GM12872 (cell line): Measurements from ENCODE around the gene TRAF4.
A peak's percentile ranks its signal among the peaks of the same experiment; 100 is the strongest.

Source experiments
- TF ChIP-seq, protein P1 (sequence below): IDR thresholded peaks from 3 replicates; pipeline ENCODE4 v1.5.1; 2011; ENCODE audit warnings: low read depth, mild to moderate bottlenecking, low read length, moderate library complexity; ENCODE audit not compliant: insufficient read depth

Gene TRAF4

DNA sequence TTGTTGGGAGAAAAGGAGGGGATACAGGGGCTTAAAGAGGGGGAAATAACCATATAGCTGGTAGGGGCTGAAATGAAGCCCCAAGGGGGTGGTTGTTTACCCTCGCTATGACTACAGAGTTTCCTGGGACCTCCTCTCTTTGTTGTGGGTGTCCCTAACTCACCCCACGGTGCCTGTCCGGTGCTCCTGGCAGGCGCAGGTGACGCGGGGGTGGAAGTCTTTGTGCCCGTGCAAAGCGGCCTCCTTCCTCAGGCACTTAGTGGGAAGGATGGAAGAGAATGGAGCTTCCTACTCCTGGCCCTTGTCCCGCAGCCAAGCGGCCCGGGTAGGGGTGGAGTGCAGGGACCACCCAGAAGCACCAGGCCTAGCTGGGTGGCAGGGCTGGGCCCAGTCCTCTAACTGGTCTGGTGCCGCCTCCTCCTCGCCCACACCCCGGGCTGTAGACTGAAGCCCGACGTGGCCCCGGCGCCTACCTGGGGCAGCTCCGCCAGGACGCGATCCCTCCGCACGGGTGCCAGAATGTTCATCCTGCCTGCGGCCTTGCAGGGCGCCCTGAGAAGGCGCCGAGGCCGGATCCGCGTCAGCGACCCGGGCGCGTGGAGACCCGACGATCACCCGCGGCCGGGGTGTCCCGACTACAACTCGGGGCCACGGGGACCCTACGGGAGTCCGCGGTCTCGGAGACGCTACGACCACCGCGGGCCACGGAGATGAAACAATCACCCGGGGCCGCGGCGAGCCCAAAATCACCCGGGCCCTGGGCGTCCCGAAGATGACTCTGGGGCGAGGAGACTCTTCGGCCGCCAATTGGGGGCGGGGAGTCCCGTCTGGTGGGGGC, 26.9 kb upstream of the TRAF4 start:
- TF ChIP-seq, protein P1, sequence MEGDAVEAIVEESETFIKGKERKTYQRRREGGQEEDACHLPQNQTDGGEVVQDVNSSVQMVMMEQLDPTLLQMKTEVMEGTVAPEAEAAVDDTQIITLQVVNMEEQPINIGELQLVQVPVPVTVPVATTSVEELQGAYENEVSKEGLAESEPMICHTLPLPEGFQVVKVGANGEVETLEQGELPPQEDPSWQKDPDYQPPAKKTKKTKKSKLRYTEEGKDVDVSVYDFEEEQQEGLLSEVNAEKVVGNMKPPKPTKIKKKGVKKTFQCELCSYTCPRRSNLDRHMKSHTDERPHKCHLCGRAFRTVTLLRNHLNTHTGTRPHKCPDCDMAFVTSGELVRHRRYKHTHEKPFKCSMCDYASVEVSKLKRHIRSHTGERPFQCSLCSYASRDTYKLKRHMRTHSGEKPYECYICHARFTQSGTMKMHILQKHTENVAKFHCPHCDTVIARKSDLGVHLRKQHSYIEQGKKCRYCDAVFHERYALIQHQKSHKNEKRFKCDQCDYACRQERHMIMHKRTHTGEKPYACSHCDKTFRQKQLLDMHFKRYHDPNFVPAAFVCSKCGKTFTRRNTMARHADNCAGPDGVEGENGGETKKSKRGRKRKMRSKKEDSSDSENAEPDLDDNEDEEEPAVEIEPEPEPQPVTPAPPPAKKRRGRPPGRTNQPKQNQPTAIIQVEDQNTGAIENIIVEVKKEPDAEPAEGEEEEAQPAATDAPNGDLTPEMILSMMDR: no peak

DNA sequence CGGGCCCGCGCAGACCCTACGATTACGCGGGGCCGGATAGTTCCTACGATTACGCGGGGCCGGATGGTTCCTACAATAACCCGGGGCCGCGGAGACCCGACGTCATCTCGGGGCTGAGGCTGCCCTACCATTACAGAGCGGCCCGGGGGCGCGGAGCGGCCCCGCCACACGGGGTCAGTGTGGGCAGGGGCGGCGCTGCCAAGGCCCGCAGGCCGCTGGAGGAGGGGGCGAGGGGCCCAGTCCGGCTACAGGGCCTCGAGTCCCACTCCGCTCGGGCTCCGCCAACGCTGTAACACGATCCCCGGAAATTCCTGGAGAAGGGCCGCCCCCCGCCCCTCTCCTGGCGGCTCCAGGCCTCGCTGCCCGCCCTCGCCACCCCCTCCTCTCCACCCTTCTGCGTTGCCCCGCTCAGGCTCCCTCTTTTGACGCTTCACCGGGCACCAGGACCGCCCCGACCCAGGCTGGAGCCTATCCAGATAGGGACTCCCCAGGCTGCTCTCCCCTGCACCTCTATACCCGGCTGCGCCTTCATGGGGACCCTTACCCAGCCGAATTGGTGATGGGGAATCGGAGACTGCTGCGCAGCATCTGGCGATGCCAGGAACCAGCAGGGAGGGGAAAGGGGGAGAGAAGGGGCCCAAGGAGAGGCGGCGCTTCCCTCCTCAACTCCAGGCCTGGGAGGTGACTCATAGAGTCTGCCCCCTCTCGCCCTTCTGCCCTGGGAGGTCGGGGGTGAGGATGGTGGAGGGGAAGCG, 26.1 kb upstream of the TRAF4 start, which contains the start of gene RAB34:
Gene RAB34, minus strand, starts transcription at position 291 of the 755 bp plus-strand sequence. CDS start 602 bp downstream, outside the sequence.
- TF ChIP-seq, protein P1: peak; percentile 14; the same call in 1 of the 3 replicates

DNA sequence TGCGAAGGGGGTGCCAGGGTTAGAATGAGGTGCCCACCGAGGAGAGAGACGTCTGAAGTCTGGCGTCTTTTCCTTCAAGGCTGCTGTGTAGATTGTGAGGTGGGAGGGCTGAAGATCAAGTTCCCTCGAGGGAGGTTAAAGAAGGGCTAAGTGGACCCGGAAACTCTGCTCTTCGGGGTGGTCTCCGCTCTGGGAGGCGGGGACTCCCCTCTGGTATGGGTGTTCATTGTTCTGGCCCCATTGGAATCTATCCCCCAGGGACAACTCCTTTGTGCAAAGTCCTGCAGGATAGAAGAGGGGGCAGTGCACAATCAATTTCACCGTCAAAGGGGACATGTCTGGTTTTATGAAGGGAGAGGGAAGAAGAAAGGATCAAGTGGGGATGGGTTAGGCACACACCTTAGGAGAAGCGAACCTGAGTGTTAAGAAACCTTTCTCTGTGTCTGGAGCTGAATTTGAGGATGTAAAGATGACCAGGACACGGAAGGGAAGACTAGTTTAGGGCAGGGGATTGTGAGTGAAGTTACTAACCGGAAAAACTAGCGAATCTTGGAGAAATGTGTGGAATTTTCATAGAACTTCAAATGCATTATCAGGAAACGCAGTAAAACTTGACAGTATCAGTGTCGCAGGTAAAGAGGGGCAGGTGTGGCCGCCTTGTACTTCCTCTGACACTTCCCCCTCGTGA, 25.3 kb upstream of the TRAF4 start:
- TF ChIP-seq, protein P1: no peak

DNA sequence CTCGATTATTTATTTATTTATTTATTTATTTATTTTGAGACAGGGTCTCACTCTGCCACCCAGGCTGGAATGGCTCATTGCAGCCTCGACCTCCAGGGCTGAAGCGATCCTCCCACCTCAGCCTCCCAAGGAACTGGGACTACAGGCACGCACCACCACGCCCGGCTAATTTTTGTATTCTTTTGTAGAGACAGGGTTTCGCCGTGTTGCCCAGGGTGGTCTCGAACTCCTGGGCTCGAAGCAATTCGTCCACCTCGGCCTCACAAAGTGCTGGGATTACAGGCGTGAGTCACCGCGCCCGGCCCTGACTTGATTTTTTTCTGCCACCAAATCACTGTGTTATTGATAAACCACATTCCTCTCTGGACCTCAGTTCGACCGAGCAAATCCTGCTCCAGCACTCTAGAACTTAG, 24.8 kb upstream of the TRAF4 start:
- TF ChIP-seq, protein P1: no peak

DNA sequence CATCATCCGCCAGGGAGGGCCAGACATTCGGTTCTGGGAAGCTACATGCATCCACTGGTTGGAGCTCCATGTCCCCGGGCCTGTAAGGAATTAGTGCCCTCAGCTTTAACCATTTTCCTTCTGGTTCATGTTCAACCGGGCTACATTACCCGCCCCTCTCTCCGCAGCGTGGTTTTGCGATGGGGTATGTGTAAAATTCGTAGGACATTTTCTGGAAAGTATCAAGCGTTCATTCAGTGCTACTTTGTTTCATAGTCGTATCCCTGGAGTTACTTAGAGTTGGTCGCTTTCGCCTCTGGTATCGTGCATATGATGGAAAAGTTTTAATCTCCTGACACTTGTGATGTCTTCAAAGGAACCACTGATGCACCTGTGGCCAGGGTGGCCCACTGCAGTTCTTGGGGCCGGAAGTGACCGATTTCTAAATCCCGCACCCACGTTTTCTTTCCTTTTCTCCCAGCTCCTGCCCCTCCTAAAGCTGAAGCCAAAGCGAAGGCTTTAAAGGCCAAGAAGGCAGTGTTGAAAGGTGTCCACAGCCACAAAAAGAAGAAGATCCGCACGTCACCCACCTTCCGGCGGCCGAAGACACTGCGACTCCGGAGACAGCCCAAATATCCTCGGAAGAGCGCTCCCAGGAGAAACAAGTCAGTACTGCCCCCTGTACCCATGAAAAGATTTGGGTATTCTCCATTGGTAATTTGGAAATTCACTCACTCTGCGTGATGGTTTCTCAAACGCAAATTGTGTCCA, 23.4 kb upstream of the TRAF4 start:
- TF ChIP-seq, protein P1: no peak; the same call in 2 of the 3 replicates

DNA sequence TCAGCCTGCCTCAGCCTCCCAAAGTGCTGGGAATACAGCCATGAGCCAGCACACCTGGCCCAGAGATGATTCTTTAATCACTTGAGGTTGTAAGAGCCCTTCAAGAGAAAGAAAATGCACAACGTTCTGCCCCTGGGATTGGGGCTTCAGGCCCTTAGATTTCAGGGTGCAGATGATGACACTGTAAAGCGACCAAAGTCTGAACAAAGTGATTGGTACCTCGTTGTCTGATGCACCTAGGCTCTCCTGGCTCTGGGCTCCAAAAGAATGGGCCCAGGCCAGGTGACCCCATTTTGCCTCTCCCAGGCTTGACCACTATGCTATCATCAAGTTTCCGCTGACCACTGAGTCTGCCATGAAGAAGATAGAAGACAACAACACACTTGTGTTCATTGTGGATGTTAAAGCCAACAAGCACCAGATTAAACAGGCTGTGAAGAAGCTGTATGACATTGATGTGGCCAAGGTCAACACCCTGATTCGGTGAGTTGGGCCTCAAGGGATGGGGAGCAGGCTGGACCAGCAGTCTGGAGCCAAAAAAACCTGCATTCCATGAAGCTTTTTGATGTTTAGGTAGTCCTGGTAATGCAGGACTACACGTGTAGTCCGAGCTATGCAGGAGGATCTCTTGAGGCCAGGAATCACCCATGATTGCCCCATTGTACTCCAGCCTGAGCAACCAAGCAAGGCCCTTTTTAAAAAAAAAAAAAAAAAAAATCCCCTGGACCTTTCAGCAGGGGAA, 21.2 kb upstream of the TRAF4 start:
- TF ChIP-seq, protein P1: no peak
